Astrocyte (in vitro differentiated cells and primary cell): ENCODE measurements around the gene TMEM259. TPM values are rescaled to one million over a fixed set of nuclear protein-coding genes. Genes with fewer than 3 reads are reported as not detected.
A peak's percentile ranks its signal among the peaks of the same experiment; 100 is the strongest.

ENCODE experiments used
- DNase-seq: peaks from one replicate; pipeline ENCODE4 v3.0.0-alpha.2; 2010; ENCODE audit warnings: low read depth
- FAIRE-seq: peaks from 2 replicates; lab custom pipeline; 2011; peaks lifted over from hg19 to GRCh38; lab: Jason Lieb, UNC
- H2AFZ ChIP-seq: 2 replicates; pipeline ENCODE4 v1.6.0; 2012; ENCODE audit warnings: low read depth, low read length, inconsistent platforms
- H3K27ac ChIP-seq: 2 replicates; pipeline ENCODE4 v1.5.1; 2011; ENCODE audit warnings: low read depth, low read length, inconsistent platforms
- H3K27me3 ChIP-seq: 2 replicates; pipeline ENCODE4 v1.6.0; 2011; ENCODE audit warnings: low read length, inconsistent platforms; ENCODE audit not compliant: insufficient read depth
- H3K36me3 ChIP-seq: 2 replicates; pipeline ENCODE4 v1.5.1; 2011; ENCODE audit warnings: low read length, inconsistent platforms; ENCODE audit not compliant: insufficient read depth
- H3K4me1 ChIP-seq: 2 replicates; pipeline ENCODE4 v1.5.1; 2011; ENCODE audit warnings: low read length, inconsistent platforms; ENCODE audit not compliant: insufficient read depth
- H3K4me2 ChIP-seq: 2 replicates; pipeline ENCODE4 v1.6.0; 2012; ENCODE audit warnings: low read length, inconsistent platforms
- H3K4me3 ChIP-seq: 2 replicates; pipeline ENCODE4 v1.5.1; 2011; ENCODE audit warnings: low read depth, mild to moderate bottlenecking, low read length, inconsistent platforms; ENCODE audit not compliant: insufficient read depth
- H3K79me2 ChIP-seq: 2 replicates; pipeline ENCODE4 v1.6.0; 2012; ENCODE audit warnings: mild to moderate bottlenecking, low read length, inconsistent platforms; ENCODE audit not compliant: insufficient read depth
- H3K9ac ChIP-seq: 2 replicates; pipeline ENCODE4 v1.6.0; 2012; ENCODE audit warnings: mild to moderate bottlenecking, low read length, inconsistent platforms
- H3K9me3 ChIP-seq: 2 replicates; pipeline ENCODE4 v1.5.1; 2012; ENCODE audit warnings: low read depth, mild to moderate bottlenecking, low read length, inconsistent platforms; ENCODE audit not compliant: insufficient read depth
- H4K20me1 ChIP-seq: 2 replicates; pipeline ENCODE4 v1.6.0; 2012; ENCODE audit warnings: low read length, inconsistent platforms; ENCODE audit not compliant: insufficient read depth
- H3K27ac Mint-ChIP-seq: one replicate; pipeline ENCODE4 v1.8.0; 2021; ENCODE audit warnings: mild to moderate bottlenecking, mixed read lengths; ENCODE audit not compliant: unreplicated experiment
- H3K27me3 Mint-ChIP-seq: one replicate; pipeline ENCODE4 v1.8.0; 2021; ENCODE audit warnings: low read depth, mixed read lengths; ENCODE audit not compliant: unreplicated experiment
- H3K36me3 Mint-ChIP-seq: one replicate; pipeline ENCODE4 v1.8.0; 2021; ENCODE audit warnings: low read depth, mixed read lengths; ENCODE audit not compliant: unreplicated experiment
- H3K4me1 Mint-ChIP-seq: one replicate; pipeline ENCODE4 v1.8.0; 2021; ENCODE audit warnings: low read depth, mixed read lengths; ENCODE audit not compliant: unreplicated experiment
- H3K4me3 Mint-ChIP-seq: one replicate; pipeline ENCODE4 v1.8.0; 2021; ENCODE audit warnings: mild to moderate bottlenecking, moderate library complexity, mixed read lengths; ENCODE audit not compliant: unreplicated experiment
- H3K9me3 Mint-ChIP-seq: one replicate; pipeline ENCODE4 v1.8.0; 2021; ENCODE audit warnings: mild to moderate bottlenecking, mixed read lengths; ENCODE audit not compliant: unreplicated experiment
- EZH2 ChIP-seq: IDR thresholded peaks from 2 replicates; pipeline ENCODE4 v1.6.1; 2012; ENCODE audit warnings: mild to moderate bottlenecking, low read length, inconsistent platforms; ENCODE audit not compliant: insufficient read depth
- total RNA-seq: library from RNA; stranded (reverse); gene quantifications from 2 replicates; pipeline ENCODE4 v1.2.1, GENCODE V29; 2021
- TF ChIP-seq, protein P1 (sequence below): IDR thresholded peaks from 2 replicates; pipeline ENCODE4 v1.5.1; 2011; ENCODE audit warnings: low read depth, mild to moderate bottlenecking, inconsistent platforms, low read length, moderate library complexity; ENCODE audit not compliant: insufficient read depth

The TMEM259 gene
- total RNA-seq, 1 donor from 2014 or later: 155 TPM

DNA sequence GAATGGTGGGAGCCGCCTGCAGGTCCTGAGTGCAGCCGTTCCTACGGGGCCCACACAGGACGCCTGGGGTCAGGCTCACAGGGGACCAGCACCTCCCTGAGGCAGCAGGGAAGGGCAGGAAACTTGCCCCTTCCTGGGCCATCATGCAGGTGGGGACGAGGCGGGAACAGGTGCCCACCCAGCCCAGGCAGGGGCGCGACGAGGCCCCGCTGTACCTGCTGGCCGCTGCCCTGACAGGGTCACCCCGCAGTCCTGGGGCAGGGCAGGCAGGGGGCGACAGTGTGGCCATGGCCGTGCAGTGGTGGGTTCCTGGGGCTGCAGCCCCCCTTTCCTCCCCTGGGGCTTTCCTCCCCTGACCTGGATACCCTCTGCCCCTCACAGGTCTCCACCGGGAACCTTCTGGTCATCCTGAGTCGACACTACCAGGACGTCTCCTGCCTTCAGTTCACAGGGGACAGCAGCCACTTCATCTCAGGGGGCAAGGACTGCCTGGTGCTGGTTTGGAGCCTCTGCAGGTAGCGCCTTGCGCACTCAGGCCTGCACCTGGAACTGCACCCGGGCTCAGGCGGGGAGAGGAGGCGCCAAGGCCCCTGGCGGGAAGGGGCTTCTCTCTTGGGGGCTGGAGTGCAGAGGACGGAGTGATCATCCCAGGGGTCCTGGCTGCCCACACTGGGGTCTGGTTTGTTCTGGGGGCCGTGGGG is 31.4 kb downstream of the TMEM259 start:
- no peak for DNase-seq
- FAIRE-seq: no peak
- Histone ChIP-seq H3K36me3 (no peaks in the 10 kb centered on the region), H3K9ac (no peak overlapping the region), H3K4me1 (peaks cover 8% of the 10 kb centered on the region), H3K4me3 (no peak overlapping the region), H3K79me2 (peaks cover 11% of the 10 kb centered on the region), H4K20me1 (peaks cover 28% of the 10 kb centered on the region), H3K9me3 (no peaks in the 10 kb centered on the region), H3K27me3 (no peaks in the 10 kb centered on the region), H2AFZ (no peak overlapping the region), H3K27ac (no peak overlapping the region), H3K4me2 (no peak overlapping the region)
- Mint-ChIP-seq H3K36me3 (peaks cover 3% of the 10 kb centered on the region), H3K4me1 (peaks cover 4% of the 10 kb centered on the region), H3K4me3 (no peak overlapping the region), H3K9me3 (no peaks in the 10 kb centered on the region), H3K27ac (no peak overlapping the region), H3K27me3 (no peaks in the 10 kb centered on the region)
- TF ChIP-seq, protein P1, sequence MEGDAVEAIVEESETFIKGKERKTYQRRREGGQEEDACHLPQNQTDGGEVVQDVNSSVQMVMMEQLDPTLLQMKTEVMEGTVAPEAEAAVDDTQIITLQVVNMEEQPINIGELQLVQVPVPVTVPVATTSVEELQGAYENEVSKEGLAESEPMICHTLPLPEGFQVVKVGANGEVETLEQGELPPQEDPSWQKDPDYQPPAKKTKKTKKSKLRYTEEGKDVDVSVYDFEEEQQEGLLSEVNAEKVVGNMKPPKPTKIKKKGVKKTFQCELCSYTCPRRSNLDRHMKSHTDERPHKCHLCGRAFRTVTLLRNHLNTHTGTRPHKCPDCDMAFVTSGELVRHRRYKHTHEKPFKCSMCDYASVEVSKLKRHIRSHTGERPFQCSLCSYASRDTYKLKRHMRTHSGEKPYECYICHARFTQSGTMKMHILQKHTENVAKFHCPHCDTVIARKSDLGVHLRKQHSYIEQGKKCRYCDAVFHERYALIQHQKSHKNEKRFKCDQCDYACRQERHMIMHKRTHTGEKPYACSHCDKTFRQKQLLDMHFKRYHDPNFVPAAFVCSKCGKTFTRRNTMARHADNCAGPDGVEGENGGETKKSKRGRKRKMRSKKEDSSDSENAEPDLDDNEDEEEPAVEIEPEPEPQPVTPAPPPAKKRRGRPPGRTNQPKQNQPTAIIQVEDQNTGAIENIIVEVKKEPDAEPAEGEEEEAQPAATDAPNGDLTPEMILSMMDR: peak; percentile 2
- TF ChIP-seq EZH2: no peak

DNA sequence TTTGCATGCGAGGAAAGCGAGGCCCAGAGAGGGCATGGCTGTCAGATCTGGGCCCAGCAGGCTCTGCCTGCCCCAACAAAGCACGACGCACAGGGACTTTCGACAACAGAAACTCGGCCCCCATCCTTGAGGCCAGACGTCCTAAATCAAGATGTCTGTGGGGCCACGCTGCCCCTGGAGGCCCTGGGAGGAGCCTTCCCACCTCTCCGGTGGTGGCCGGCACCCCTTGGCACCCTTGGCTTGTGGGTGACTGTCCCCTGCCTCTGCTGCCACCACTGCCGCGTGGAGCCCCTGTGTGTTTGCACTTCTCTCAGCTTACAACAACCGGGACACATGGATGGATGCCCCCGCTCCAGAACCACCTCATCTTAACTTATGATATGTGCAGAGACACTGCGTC is 32.4 kb downstream of the TMEM259 start:
- no peak for TF ChIP-seq EZH2
- TF ChIP-seq, protein P1: no peak
- Mint-ChIP-seq H3K4me3 (no peak overlapping the region), H3K27me3 (no peaks in the 10 kb centered on the region), H3K9me3 (no peaks in the 10 kb centered on the region), H3K4me1 (peaks cover 4% of the 10 kb centered on the region), H3K27ac (no peak overlapping the region), H3K36me3 (peaks cover 3% of the 10 kb centered on the region)
- no peak overlapping the region for H3K4me2 ChIP-seq
- H3K9ac ChIP-seq: no peak overlapping the region
- FAIRE-seq (no peak), DNase-seq (no peak)
- peaks cover 14% of the 10 kb centered on the region for H3K4me1 ChIP-seq
- peaks cover 27% of the 10 kb centered on the region for H4K20me1 ChIP-seq
- no peaks in the 10 kb centered on the region for H3K9me3 ChIP-seq
- no peaks in the 10 kb centered on the region for H3K36me3 ChIP-seq
- no peak overlapping the region for H3K4me3 ChIP-seq
- H2AFZ ChIP-seq: no peak overlapping the region
- H3K79me2 ChIP-seq: peaks cover 15% of the 10 kb centered on the region
- H3K27me3 ChIP-seq: no peaks in the 10 kb centered on the region
- no peak overlapping the region for H3K27ac ChIP-seq

DNA sequence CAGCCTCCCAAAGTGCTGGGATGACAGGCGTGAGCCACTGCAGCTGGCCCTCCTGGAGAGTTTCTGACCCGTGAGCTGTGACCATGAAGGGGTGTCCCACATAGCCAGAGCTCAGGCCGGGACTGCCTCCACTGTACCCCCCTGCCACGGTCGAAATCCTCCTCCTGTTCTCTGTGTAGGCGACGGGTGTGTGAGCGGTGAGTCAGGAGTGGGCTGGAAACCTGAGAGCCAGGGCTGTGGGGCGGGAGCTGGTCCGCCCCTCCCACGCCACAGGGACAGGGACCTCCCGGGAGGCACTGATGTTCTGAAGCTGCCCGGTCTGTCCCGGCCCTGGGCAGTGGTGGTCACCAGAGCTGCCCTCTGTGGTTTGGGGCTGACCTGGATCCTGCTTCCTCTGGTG is 32.8 kb downstream of the TMEM259 start:
- no peak overlapping the region for H3K27ac Mint-ChIP-seq
- peaks cover 15% of the 10 kb centered on the region for H3K79me2 ChIP-seq

More for the DNA sequence above, 32.8 kb downstream of the TMEM259 start:
- Mint-ChIP-seq H3K4me3 (no peak overlapping the region), H3K27me3 (no peaks in the 10 kb centered on the region), H3K9me3 (no peaks in the 10 kb centered on the region), H3K36me3 (peaks cover 3% of the 10 kb centered on the region), H3K4me1 (peaks cover 4% of the 10 kb centered on the region)
- Histone ChIP-seq H4K20me1 (peaks cover 23% of the 10 kb centered on the region), H3K4me1 (peaks cover 14% of the 10 kb centered on the region), H3K9ac (no peak overlapping the region), H3K27me3 (no peaks in the 10 kb centered on the region), H3K4me3 (no peak overlapping the region), H3K4me2 (no peak overlapping the region), H3K36me3 (no peaks in the 10 kb centered on the region), H3K9me3 (no peaks in the 10 kb centered on the region), H3K27ac (no peak overlapping the region), H2AFZ (no peak overlapping the region)
- no peak for FAIRE-seq
- TF ChIP-seq, protein P1: no peak
- TF ChIP-seq EZH2: no peak
- no peak for DNase-seq
